Renal cortex interstitium (tissue), 15 donors: ENCODE measurements around the gene FHIP1A. TPM values are rescaled to one million over a fixed set of nuclear protein-coding genes. Genes with fewer than 3 reads are reported as not detected.
"Not testable (repeated sequence)": the region's sequence is repeated elsewhere in the genome, so short reads cannot be mapped to it uniquely, and the experiment has no call there.

ENCODE experiments used
- DNase-seq, 11 donors: peaks; one replicate each; pipeline ENCODE4 v3.0.0-alpha.2; 2013; ENCODE audit warnings: low read depth in 9 of 11, low spot score in 4 of 11; ENCODE audit errors: extremely low read depth in 1 of 11
- long read RNA-seq, 16 experiments: transcript quantifications; one replicate each; lab custom pipeline, GENCODE V29; 2026
- polyA plus RNA-seq, 3 donors: library from polyadenylated mRNA; unstranded; fragments of 120-200 nt; gene quantifications; one replicate each; pipeline ENCODE4 v1.2.1, GENCODE V29; 2013; ENCODE audit not compliant: insufficient read length in 3 of 3

Gene FHIP1A
- 1 to 10 TPM; 3.7 to 7.7 (median 4.0) TPM for polyA plus RNA-seq
- long read RNA-seq, donor 1: 0 reads
- long read RNA-seq, donor 2: 0 reads
- long read RNA-seq, donor 3: 0 reads
- long read RNA-seq, donor 4: 0 reads
- long read RNA-seq, donor 5: 0 reads
- long read RNA-seq, donor 6: 0 reads
- long read RNA-seq, donor 7: 0 reads
- long read RNA-seq, donor 8: 0 reads
- long read RNA-seq, donor 9: 0 reads
- long read RNA-seq, donor 10: 0 reads
- long read RNA-seq, donor 11: 0 reads
- long read RNA-seq, donor 12: 0 reads
- long read RNA-seq, donor 13: 0 reads
- long read RNA-seq, donor 14: 0 reads
- long read RNA-seq, donor 15: 0 reads
- long read RNA-seq, donor 16, partial matches to known transcripts: 12 of 12 reads
- long read RNA-seq, donor 16, other reads (novel, unspliced or antisense): 0 of 12 reads

GRCh38 chr4:151408630-151409469, at the start of gene FHIP1A:
TSS of gene FHIP1A (plus strand) at chr4:151409176. CDS start at chr4:151566260, 157,084 bp downstream.
- DNase-seq: peak; percentile 62 to 86 (median 77)

GRCh38 chr4:151359576-151359975, 49.4 kb upstream of the FHIP1A start:
- DNase-seq: no peak

GRCh38 chr4:151361126-151361525, 47.9 kb upstream of the FHIP1A start:
- DNase-seq: no peak

- DNase-seq: no peak
Measured at GRCh38 chr4:151361966-151362365, 47.0 kb upstream of the FHIP1A start.

- DNase-seq: peak; percentile 46 to 73 (median 60)
Measured at GRCh38 chr4:151362404-151363164, 46.4 kb upstream of the FHIP1A start.

- no peak for DNase-seq
Measured at GRCh38 chr4:151376540-151376939, 32.4 kb upstream of the FHIP1A start.

GRCh38 chr4:151389311-151389710, 19.7 kb upstream of the FHIP1A start:
- DNase-seq: no peak

GRCh38 chr4:151389799-151390198, 19.2 kb upstream of the FHIP1A start:
- not testable (repeated sequence) for DNase-seq

- DNase-seq: no peak
Measured at GRCh38 chr4:151395873-151396272, 13.1 kb upstream of the FHIP1A start.

GRCh38 chr4:151400343-151400742, 8.6 kb upstream of the FHIP1A start:
- DNase-seq: no peak

GRCh38 chr4:151401739-151402138, 7.2 kb upstream of the FHIP1A start:
- DNase-seq: no peak

- no peak for DNase-seq
Measured at GRCh38 chr4:151402145-151402865, 6.7 kb upstream of the FHIP1A start.

- no peak for DNase-seq
Measured at GRCh38 chr4:151403656-151404055, 5.3 kb upstream of the FHIP1A start.

GRCh38 chr4:151404802-151405201, 4.2 kb upstream of the FHIP1A start:
- not testable (repeated sequence) for DNase-seq

GRCh38 chr4:151407018-151407417, 2.0 kb upstream of the FHIP1A start:
- DNase-seq: no peak

- DNase-seq: peak in 4 of 11 donors; percentile 12 to 21 (median 19)
Measured at GRCh38 chr4:151407466-151408379, 1.3 kb upstream of the FHIP1A start.

GRCh38 chr4:151408380-151408629, 671 bp upstream of the FHIP1A start:
- DNase-seq: peak in 1 of 11 donors; percentile 6
